ENCODE results near the gene MICAL3.
"Not testable (repeated sequence)": the region's sequence is repeated elsewhere in the genome, so short reads cannot be mapped to it uniquely, and the experiment has no call there.

The MICAL3 gene

DNA sequence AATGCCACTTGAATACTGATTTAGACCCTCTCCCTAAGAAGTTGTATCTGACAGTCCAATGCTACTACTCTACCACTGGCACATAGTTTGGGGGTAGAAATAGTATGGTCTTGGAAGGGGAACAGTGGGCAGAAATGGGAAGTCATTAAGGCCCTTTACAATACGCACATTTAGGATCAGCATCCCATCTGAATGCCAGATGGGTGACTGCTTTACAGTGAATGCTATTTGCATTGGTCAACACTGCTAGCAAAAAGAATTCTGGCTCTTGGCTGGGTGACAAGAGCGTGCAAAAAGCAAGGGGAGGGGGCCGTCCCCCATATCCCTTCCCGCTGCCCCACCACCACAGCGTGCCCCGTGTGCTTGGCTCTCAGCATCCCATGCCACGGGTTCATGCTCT is 145.4 kb downstream of the MICAL3 start:
- DNase-seq: no peak

DNA sequence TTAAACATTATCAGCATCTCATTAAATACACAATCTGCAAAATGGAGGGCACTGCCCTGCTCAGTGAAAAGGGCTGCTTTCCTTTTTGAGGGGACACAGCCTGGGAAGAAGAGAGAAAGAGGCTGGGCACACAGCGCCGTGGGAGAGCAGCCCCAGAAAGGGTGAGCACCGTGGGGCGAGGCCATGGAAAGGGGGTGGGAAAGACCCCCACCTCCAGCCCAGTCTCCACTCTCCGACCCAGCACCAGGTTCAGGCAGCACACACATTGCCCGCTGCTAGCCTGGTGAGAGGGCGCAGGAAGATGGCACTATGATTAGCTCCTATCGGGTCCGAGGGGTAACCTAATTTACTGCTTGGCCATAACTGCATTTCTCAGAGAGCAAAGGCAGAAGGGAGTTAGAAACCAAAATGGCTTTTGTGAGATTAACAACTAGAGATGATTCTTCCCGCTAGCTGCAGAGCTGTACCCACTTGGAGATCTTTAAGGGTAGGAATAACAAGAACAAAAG is 146.1 kb downstream of the MICAL3 start:
- DNase-seq: no peak

DNA sequence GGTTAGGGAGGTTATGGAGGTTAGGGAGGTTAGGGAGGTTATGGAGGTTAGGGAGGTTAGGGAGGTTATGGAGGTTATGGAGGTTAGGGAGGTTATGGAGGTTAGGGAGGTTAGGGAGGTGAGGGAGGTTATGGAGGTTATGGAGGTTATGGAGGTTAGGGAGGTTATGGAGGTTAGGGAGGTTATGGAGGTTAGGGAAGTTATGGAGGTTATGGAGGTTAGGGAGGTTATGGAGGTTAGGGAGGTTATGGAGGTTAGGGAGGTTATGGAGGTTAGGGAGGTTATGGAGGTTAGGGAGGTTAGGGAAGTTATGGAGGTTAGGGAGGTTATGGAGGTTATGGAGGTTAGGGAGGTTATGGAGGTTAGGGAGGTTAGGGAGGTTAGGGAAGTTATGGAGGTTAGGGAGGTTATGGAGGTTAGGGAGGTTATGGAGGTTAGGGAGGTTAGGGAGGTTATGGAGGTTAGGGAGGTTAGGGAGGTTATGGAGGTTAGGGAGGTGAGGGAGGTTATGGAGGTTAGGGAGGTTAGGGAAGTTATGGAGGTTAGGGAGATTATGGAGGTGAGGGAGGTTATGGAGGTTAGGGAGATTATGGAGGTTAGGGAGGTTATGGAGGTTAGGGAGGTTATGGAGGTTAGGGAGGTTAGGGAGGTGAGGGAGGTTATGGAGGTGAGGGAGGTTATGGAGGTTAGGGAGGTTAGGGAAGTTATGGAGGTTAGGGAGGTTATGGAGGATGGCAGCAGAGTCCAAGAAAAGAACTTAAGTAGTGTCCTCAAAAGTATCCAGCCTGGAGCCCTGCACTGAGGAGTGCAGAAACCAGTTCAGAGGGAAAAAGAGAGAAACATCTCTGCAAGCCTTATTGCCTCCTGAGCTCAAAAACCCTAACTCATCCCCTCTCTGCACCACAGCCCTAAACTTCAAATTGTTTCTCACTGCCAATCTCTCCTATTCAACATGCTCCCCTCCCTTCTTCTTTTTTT is 147.2 kb downstream of the MICAL3 start:
- not testable (repeated sequence) for DNase-seq

DNA sequence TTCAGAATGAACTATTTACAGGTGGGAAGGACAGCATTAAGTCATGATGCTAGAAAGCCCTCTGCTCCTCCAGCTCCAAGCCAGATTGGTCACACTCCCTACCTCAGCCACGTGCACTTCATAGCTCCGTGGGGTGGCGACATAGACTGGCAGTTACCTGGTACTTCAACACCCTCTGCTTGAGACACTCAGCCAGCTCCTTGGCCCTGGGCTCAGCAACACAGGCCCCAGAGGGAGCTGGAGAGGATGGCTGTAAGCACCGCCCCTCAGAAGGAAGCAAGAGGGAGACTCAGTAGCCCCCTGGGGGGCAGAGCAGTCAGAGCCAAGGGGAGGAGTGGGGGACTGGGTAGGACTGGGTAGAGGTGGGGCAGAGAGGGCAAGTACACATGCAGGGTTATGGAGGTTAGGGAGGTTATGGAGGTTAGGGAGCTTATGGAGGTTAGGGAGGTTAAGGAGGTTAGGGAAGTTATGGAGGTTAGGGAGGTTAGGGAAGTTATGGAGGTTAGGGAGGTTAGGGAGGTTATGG is 148.0 kb downstream of the MICAL3 start:
- DNase-seq: peak; percentile 17

DNA sequence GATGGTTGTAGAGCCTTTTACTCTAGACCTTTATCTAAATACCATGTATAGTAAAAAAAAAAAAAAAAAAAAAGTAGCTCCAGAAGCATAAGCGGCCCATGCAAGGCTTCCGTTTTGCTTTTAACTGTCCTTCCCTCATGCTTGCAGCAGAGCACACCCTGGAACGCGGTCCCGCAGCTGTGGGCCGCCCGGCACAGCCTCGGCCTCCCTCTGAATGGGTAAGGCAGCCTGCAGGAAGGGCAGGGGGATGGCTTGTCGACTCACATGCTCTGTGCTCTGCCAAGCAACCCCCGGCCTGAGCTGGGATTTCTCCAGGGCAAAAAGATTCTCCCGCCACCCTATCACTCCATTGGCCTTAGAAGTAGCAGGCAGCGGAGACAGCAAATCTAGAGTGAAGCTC is 148.7 kb downstream of the MICAL3 start:
- DNase-seq: no peak

DNA sequence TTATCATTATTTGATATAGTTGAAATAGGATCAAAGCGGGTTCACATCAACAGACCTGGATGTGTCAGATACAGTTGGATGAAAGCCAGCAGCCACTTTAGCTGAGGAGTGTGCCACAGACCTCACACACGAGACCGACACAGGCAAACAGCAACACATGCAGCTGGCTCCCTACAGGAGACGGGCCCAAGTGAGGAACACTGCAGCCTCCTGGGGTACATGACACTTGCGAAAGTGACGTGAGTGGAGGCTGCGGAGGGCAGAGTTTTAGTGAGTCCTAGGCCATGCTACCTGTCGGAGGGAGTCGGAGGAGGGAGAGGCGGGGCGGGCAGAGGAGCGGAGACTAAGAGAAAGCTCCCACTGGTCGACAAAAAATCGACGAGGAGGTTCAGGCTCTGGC is 149.2 kb downstream of the MICAL3 start:
- DNase-seq: no peak

DNA sequence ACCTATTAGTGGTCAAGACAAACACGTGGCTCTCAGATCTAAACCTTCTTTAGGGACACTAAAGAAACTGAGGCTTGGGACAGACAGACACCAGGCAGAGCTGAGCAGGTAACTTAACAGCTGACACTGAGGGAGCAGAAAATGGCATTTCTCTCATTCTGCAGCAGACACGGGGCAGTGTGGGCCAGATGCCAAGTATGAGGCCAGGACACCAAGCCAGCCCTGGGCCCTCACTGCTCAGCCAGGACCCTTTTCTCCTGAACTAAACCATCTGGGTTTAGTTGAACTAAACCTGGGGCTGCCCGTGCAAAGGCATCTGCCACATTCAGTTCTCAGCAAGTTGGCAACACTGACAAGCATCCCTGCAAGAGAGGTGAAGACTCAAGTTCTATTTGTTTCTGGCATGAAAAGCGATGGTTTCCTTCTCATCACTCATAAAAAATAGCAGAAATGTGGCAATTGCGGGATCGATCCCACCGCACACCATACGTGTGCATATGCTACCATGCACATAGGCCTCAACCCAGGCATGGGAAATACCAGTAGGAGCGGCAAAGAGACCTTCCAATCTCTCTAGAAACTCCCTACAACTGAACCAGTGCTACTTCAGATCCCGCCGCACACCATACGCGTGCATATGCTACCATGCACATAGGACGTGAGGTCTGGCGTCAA is 150.0 kb downstream of the MICAL3 start:
- DNase-seq: no peak

DNA sequence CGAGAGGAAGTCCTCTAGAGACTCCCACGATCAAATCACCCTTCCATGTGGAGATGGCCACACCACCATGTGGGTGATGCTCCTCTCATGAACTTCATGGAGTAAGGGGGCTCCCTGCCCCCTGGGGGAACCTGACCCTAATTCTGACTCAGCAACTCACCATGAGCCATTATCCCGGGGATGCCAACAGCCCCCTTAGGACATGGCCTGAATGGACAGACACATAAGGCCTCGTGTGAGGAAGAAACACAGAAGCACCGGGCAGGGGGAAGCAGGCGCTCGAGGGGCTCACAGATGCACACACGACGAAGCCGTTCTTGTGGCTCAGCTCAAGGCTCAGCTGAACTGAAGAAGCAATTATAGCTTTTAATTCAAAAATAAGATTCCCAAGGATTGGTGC is 150.6 kb downstream of the MICAL3 start:
- no peak for DNase-seq

DNA sequence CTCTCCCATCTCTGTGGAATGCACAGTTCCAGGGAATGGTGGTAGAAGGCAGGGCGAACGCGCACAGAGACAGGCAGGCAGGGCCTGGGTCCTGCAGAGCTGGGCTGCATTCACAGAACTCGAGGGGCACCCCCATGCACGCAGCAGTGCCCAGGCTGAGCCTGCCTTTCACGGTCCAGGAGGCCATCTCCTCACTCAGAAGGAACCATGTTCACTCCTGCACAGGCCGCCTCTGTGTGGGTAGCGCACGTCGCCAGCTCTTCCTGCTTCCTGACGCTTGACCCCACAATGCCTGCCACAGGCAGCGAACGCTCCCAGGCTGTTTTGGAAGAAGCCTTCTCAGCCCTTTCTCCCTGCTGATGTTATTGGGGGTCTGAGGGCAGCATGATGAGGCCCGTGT is 151.2 kb downstream of the MICAL3 start:
- no peak for DNase-seq

DNA sequence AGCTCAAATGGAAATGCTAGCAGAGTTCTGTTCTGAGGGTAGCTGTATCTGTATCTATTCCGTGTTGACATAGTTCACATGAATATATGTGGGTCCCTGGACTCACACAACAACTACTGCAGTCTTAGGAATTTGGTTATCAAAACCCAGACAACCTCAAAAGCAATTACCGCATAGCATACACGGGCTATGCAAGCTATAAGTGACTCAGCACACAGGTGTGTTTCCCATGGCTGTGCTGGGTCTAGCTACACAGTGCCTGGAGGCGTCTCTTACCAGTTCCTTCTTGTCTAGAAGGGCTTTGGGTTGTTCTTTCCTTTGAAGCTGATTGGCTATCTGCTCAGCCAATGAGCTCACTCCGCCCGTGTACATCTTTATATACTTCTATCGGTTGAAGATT is 151.9 kb downstream of the MICAL3 start:
- DNase-seq: no peak

DNA sequence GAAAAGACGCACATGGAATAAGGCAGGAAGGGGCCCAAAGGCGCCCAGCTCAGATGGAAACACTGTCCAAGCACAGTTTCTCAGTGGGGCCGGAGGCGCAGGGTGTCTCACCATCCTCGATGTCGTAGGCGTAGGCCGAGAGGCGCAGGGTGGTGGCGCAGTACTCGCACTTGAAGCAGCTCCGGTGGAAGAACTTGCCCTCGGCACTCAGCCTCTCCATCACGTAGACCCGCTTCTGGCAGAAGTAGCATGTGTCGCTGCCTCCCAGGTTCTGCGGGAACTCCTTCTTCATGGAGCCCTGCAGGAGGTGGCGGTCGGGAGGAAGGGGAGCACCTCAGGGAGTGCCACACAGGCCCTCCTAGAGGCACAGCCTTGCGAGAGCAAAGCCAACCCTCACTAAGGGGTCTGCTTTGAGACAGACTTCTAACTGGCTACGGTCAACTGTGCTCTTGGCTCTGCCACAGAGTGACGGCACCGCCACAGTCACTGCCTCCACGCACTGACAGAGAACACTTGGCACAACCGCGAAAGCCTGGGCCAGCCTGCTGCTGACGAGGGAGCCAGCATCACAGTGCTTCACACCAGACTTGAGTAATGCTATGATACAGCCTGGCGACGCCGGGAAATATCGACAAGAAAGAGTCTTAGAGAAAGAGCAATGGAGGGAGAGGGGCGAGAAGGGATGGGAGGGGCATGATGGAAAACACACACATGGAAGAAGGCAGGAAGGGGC is 152.5 kb downstream of the MICAL3 start:
- DNase-seq: no peak

DNA sequence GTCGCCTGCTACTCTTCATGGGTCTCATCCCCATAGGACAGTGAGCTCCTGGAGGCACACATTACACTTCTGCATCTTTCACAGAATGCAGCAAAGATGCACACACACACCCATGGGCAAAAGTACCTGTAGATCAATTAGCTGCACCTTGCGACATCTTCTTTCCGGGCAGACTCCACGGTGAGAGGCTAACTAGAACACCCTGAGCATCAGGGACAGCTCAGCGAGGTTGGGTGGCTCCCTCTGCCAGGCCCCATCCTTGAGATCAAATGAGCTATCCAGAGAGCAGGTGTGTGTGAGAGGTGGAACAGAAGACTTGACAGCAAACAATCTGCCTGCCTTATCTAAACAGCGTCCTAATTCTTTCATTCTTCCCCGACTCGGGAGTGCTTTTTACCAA is 154.0 kb downstream of the MICAL3 start:
- DNase-seq: no peak

DNA sequence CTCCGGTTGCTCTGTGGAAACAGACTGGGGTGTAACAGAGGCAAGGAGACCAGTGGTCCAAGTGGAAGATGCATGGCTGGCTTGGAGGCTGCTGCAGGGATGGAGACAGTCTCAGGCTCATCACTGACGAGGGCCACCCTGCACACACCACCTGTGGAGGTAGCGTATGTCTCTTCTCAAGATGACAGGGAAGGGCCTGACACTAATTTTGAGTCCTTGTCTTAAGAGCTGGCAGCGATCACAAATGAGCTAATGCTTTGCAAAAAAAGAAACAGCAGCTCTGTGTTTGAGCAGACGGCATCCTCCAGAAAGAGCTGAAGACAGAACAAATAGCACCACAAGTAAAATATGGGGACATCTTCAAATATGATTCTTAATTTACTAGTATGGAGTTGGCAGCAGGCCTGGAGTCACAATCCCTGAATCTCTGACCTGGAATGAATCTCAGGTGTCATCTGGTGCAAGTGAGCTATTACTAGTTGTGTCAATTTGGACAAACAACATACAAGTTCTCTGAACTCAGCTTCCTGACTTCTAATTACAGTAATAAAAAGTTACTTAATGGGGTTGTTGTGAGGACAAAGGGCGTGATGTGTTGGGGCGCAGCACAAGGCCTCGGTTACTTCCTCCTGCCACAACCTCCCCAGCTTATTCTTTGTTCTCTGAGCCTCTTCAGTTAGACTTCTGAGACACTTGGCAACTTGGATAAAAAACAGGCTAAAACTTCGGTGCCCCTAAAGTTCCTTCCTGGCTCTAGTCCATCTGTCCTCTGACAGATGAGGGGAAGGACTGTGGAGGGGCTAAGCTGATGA is 154.9 kb downstream of the MICAL3 start:
- DNase-seq: no peak

DNA sequence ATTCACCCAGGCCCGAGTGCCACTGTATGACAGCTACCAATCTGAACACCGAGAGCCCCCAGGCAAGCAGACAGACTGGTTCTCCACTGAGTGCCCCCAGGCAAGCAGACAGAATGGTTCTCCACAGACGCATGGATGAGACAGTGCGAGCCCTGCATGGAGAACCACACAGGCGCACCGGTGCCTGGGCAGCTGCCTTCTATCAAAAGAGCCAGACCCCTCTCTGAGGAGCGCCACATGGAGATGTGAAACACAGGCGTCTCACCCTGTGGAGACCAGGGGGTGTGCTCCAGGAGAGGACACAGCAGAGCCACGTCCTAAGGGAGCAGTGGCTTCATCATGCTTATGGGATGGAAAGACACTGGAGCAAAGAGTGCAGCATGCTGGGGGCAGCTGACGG is 155.6 kb downstream of the MICAL3 start:
- DNase-seq: no peak

DNA sequence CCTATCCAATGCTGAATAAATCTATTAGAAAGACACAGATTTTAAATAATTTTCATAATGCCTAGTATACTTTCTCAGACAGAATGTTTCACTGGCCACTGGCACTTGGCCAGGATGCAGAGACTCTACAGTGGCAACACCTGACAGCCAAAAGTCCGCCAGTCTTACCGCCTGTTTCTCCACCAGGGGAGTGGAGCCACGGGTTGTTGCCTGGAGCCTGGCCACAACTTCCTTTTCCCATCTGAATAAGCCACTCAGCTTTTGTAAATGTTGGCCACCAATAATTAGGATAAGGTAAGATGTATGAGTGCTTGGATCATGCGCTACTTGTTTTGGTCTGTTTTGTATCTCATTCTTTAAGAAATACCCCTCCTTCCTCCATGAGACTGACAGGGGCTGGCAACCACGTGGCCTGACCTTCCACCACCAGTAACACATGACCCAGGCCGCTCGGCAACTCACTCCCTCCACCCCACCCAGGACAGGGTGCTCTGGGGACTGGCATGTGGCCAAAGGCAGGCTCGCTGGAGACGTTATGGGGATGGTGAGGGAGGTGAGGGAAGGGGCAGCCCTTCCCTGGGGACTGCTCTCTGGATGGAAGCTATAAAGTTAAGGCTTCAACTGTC is 157.1 kb downstream of the MICAL3 start:
- DNase-seq: no peak

DNA sequence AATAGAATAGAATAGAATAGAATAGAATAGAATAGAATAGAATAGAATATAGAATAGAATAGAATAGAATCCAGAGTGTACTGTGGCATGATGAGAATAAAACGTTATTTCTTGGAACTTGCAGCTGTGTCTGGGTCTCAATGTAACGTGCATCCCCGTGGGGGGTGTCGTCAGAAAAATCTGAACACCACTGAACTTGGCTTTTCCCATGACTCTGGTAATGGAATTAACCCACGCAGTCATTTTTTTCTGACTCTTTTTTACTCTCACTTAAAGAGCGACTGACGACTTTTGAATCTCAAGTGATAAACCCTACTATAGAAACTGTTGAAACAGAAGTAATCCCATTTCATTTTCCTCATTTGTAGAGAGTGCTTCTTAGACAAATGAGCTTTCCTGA is 157.7 kb downstream of the MICAL3 start:
- no peak for DNase-seq

DNA sequence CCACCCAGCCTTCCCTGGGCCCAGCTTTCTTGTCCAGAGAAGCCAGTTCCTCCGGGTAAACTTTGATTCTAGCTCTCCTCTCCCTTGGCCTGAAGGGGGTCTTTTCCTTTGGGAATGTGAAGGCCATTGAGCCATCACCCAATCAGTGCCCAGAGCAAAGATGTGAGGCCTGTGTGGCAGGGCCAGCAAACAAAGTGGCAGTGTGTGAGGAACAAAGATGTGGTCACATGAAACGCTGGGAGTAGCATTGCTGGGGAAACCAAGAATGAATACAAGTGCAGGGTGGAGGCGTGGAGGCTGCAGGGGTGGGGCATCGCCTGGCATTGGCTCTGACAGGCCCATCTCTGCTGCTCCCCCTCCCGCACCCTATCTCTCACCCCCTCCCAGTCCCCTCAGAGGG is 158.2 kb downstream of the MICAL3 start:
- DNase-seq: peak; percentile 60

DNA sequence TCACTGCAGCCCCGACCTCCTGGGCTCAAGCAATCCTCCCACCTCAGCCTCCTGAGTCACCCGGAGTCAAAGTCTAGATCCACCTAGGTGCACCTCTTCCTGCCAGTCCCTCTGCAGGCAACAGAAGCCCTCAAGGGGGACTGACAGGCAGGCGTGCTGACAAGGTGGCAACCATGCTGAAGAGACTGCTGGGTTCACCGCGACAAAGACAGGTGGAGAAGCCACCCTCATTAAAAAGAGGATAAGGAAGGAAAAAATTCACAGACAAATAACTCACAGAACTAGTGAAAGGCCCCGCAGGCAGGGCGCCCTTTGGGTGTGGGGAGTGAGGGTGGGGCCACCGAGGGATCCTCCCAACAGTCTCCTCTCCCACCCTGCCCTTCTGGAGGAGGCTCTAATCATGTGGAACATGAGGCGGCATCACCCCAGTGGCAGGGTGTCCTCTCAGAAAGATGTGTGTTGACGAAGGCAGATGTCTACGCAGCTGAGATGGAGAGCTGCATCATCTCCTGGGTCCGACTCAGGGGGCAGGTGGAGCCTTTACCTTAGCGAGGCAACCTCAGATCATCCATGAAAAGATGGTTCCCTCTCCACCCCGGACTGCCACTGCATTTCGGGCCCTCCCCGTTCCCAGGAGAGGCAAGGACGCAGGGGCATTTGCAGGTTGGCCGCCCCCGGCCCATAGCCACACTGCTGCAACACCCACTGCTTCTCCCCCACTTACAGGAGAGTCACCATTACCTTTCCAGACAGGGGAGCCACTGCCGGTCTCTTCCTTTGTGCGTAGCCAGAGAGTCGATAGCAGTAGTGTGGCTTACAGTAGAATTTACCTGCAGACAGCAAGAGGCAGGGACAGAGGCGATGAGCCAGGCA is 158.9 kb downstream of the MICAL3 start:
- no peak for DNase-seq

DNA sequence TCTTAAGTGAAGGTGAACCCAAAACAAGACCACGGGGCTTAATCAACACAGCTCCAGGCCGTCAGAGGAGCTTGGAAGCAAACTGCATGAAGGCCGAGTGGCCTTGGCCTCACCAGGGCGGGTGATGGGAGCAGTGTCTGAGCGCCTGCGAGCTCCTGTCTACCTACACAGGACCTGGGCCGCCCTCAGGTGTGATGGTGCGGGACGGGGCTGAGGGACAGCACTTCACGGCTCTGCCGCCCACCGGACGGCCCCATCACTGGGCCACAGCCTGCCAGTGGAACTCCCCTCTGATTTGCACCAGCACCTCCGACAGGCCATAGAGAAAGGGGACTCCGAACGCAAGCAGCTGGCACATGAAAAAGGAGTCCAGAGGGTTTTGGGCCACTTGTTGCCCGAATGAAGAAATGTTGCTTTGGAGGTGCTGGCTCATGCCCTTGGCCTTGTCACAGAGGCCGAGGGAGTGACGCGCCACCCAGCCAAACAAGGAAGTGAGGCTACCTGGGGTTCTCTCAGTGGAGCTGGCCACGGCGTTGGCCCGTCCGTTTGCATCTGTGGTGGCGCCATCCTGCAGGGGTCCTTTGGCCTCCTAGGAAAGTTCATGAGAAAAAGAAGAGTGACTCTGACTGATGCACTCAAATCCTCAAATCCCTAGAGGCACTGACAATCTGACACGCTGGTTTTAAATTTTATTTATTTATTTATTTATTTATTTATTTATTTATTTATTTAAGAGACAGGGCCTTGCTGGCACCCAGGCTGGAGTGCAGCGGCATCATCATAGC is 159.8 kb downstream of the MICAL3 start:
- no peak for DNase-seq

DNA sequence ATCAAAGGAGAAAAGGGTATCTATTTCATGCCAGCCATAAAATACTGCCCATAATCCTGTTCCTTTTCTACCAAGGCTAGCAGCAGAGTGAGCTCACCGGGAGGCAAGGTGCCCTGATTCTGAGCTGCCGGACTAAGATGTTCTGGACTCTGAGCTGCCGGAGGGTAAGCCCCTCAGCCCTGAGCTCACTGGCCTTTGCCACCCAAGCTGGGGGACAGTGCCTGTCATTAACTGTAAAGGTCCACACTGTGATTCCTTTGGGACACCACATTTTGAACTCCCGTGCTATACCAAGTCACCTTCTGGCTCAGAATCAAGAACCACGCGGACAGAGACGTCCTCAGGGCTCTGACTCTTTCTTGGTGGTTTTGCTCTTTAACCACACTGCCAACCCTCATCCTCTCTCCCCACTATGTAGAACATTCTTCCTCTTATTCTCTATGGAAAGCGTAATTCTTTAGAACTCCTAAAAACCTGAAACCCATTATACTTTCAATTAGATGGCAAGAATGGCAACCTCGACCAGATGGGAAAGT is 161.6 kb downstream of the MICAL3 start:
- no peak for DNase-seq
